Cardiac atrium fibroblast (primary cell): Measurements from ENCODE around the gene HYAL4. TPM values are rescaled to one million over a fixed set of nuclear protein-coding genes. Genes with fewer than 3 reads are reported as not detected.

Experiments
- total RNA-seq: library from RNA; depleted of rRNA; stranded (reverse); fragments of >200 nt; gene quantifications from 2 replicates; pipeline ENCODE4 v1.2.3, GENCODE V29; 2015

Gene HYAL4
- 0.16 TPM in 1 of 2 replicates, not detected in the other for total RNA-seq

GRCh38 chr7:123844712-123845219, at the start of gene HYAL4:
Gene HYAL4, plus strand, starts transcription at chr7:123845169. Its CDS starts 23,105 bp downstream, at chr7:123868274.

GRCh38 chr7:123924941-123925340, 80.0 kb downstream of the HYAL4 start, which contains the start of gene SPAM1:
Gene SPAM1, plus strand, starts transcription at chr7:123925241. Its CDS starts 28,330 bp downstream, at chr7:123953571.

Other genes starting within 250 kb of the HYAL4 start
- gene ASB15, start 243.3 kb upstream of the HYAL4 start, total RNA-seq = not detected in 2 replicates
- gene LMOD2, start 189.3 kb upstream of the HYAL4 start, total RNA-seq = not detected in 2 replicates
- 22.2 and 23.8 TPM in 2 replicates for gene WASL, start 96.2 kb upstream of the HYAL4 start, total RNA-seq
- gene SPAM1, start 80.1 kb downstream of the HYAL4 start, total RNA-seq = not detected in 2 replicates
- gene TMEM229A, start 187.9 kb downstream of the HYAL4 start, total RNA-seq = 2.1 and 3.2 TPM in 2 replicates